ENCODE measurements around the gene NTRK3. TPM values are rescaled to one million over a fixed set of nuclear protein-coding genes. Genes with fewer than 3 reads are reported as not detected.

NTRK3 gene
- total and polyA plus RNA-seq, 2 donors (not counting 3 experiments of a cell fraction or from before 2014, with no cell fraction given): not detected

GRCh38 chr15:87907676-87908446 is 348.7 kb downstream of the NTRK3 start:
- CTCF ChIA-PET: no interaction called here
- no peak overlapping the region for H3K4me2 ChIP-seq (ENCODE audit: insufficient read depth, low read length)
- no peaks in the 10 kb centered on the region for H3K79me2 ChIP-seq (ENCODE audit: control insufficient read depth, insufficient read depth, low read length)
- H2AFZ ChIP-seq (ENCODE audit: low read depth, low read length): no peak overlapping the region
- no peak overlapping the region for H3K4me3 ChIP-seq (replicated peaks in 1 of 3; ENCODE audit: insufficient read depth in 1 of 3, low read depth in 1 of 3, low read length in 3 of 3)
- no peaks in the 10 kb centered on the region for H3K9me1 ChIP-seq (replicated peaks; ENCODE audit: control insufficient read depth, extremely low read depth, insufficient read depth, low read length)
- H4K20me1 ChIP-seq (replicated peaks; ENCODE audit: control insufficient read depth, extremely low read depth, insufficient read depth, low read length): no peaks in the 10 kb centered on the region
- POLR2A ChIA-PET: no interaction called here
- no peaks in the 10 kb centered on the region for H3K27me3 ChIP-seq (ENCODE audit: control insufficient read depth in 2 of 2, insufficient read depth in 2 of 2, low read length in 2 of 2)
- BruUV-seq (replicated peaks): no TSS peak
- DNase-seq (ENCODE audit: low read depth, low spot score) (no peak), FAIRE-seq (no peak)
- no peak overlapping the region for H3K27ac ChIP-seq (ENCODE audit: insufficient read depth, low read depth, low read length)
- no peaks in the 10 kb centered on the region for H3K4me1 ChIP-seq (ENCODE audit: control insufficient read depth, extremely low read depth, insufficient read depth, low read length)
- no peak overlapping the region for H3K9ac ChIP-seq (replicated peaks; ENCODE audit: extremely low read depth, insufficient read depth, low read length)
- intact Hi-C loops (cut with micrococcal nuclease) (no loop called here), dilution Hi-C loops (cut with MboI; ENCODE audit: extremely low pct_ligation_motif_present, low sequenced_read_pairs) (no loop called here)
- TF ChIP-seq FOS (IDR thresholded peaks at IDR 0.05; ENCODE audit: borderline replicate concordance, insufficient read depth, low read length) (no peak), MYC (IDR thresholded peaks at IDR 0.05; ENCODE audit: low read depth, low read length) (no peak), CTCF (IDR thresholded peaks at IDR 0.05; ENCODE audit: extremely low read depth in 1 of 2, insufficient read depth in 1 of 2, low read depth in 1 of 2, low read length in 2 of 2) (no peak), POLR2AphosphoS5 (IDR thresholded peaks at IDR 0.05; ENCODE audit: insufficient read depth, low read depth, low read length) (no peak), GATA2 (IDR thresholded peaks at IDR 0.05; ENCODE audit: insufficient read depth, insufficient read length, low read depth, low read length) (no peak), JUN (IDR thresholded peaks at IDR 0.05; ENCODE audit: borderline replicate concordance, insufficient read depth, insufficient read length, low read depth) (no peak), EZH2 (IDR thresholded peaks at IDR 0.05; ENCODE audit: borderline replicate concordance, low read depth, low read length, severe bottlenecking) (no peak), POLR2A (IDR thresholded peaks at IDR 0.05; ENCODE audit: low read depth, low read length) (no peak), MAX (IDR thresholded peaks at IDR 0.05; ENCODE audit: insufficient read depth, insufficient read length) (no peak)
- H3K36me3 ChIP-seq (ENCODE audit: control insufficient read depth in 2 of 2, extremely low read depth in 1 of 2, insufficient read depth in 2 of 2, low read length in 2 of 2): no peaks in the 10 kb centered on the region
- H3K9me3 ChIP-seq (replicated peaks; ENCODE audit: control insufficient read depth, insufficient read depth, low read length): no peaks in the 10 kb centered on the region

All from endothelial cell of umbilical vein (primary cell).